Keratinocyte (primary cell): ENCODE results near the gene SOX2.

Experiments used
- CTCF ChIP-seq, 3 experiments: IDR thresholded peaks in 1 of 3; conservative IDR thresholded peaks in 1 of 3; optimal IDR thresholded peaks in 1 of 3; 2 replicates in 2 of 3; 3 replicates in 1 of 3; pipeline versions ENCODE3 to v1.5.1; 2011; ENCODE audit warnings: low read length in 3 of 3, mild to moderate bottlenecking in 3 of 3, moderate library complexity in 2 of 3, control low read depth in 1 of 3, inconsistent platforms in 1 of 3; ENCODE audit not compliant: insufficient read depth in 2 of 3; ENCODE audit errors: extremely low read depth in 1 of 3
- EZH2 ChIP-seq: IDR thresholded peaks from one replicate; pipeline ENCODE4 v1.6.1; 2012; ENCODE audit warnings: inconsistent platforms, mild to moderate bottlenecking, low read length, moderate library complexity

- TF ChIP-seq CTCF (optimal IDR thresholded peaks at IDR 0.05 in 1 of 3, IDR thresholded peaks at IDR 0.05 in 1 of 3, conservative IDR thresholded peaks at IDR 0.05 in 1 of 3; ENCODE audit: extremely low read depth in 1 of 3, insufficient read depth in 2 of 3, low read length in 3 of 3) (no peak), EZH2 (no peak)
Observed at GRCh38 chr3:181730316-181730715, 18.6 kb downstream of the SOX2 start.
